Liver (tissue), 9 donors: Measurements from ENCODE around the gene E2F8. TPM values are rescaled to one million over a fixed set of nuclear protein-coding genes. Genes with fewer than 3 reads are reported as not detected.

Source experiments
- DNase-seq: peaks from one replicate; pipeline ENCODE4 v3.0.0-alpha.2; 2017; ENCODE audit warnings: low spot score
- H3K27ac ChIP-seq, 2 donors: one replicate each; pipeline ENCODE4 v1.7.0; 2013; ENCODE audit warnings: inconsistent platforms in 2 of 2, low read length in 2 of 2, control low read depth in 1 of 2, low read depth in 1 of 2, mild to moderate bottlenecking in 1 of 2
- H3K27me3 ChIP-seq, 4 donors: one replicate each; pipeline versions ENCODE4 v1.6.1 to v1.7.0; 2013; ENCODE audit warnings: low read length in 3 of 4, inconsistent platforms in 1 of 4, mild to moderate bottlenecking in 1 of 4, moderate library complexity in 1 of 4; ENCODE audit not compliant: control insufficient read depth in 4 of 4, insufficient read depth in 4 of 4
- H3K36me3 ChIP-seq, 4 donors: one replicate each; pipeline versions ENCODE4 v1.6.1 to v1.7.0; 2013; ENCODE audit warnings: low read length in 3 of 4, mild to moderate bottlenecking in 3 of 4, low read depth in 1 of 4, moderate library complexity in 1 of 4; ENCODE audit not compliant: control insufficient read depth in 4 of 4, insufficient read depth in 3 of 4
- H3K4me1 ChIP-seq, 4 donors: one replicate each; pipeline versions ENCODE4 v1.6.1 to v1.7.0; 2013; ENCODE audit warnings: low read length in 3 of 4, mild to moderate bottlenecking in 3 of 4, moderate library complexity in 1 of 4; ENCODE audit not compliant: control insufficient read depth in 4 of 4, insufficient read depth in 4 of 4
- H3K4me3 ChIP-seq, 3 donors: one replicate each; pipeline versions ENCODE4 v1.6.1 to v1.7.0; 2013; ENCODE audit warnings: low read length in 3 of 3, control low read depth in 1 of 3, low read depth in 1 of 3, mild to moderate bottlenecking in 1 of 3
- H3K9ac ChIP-seq, 2 donors: one replicate each; pipeline ENCODE4 v1.7.0; 2013; ENCODE audit warnings: low read length in 2 of 2, mild to moderate bottlenecking in 2 of 2, moderate library complexity in 2 of 2, control low read depth in 1 of 2, low read depth in 1 of 2
- H3K9me3 ChIP-seq, 4 donors: one replicate each; pipeline versions ENCODE4 v1.6.1 to v1.7.0; 2013; ENCODE audit warnings: low read length in 3 of 4; ENCODE audit not compliant: control insufficient read depth in 4 of 4
- EGR1 ChIP-seq, 2 donors: IDR thresholded peaks; 2 replicates each; pipeline ENCODE4 v1.6.1; 2016 to 2018; ENCODE audit warnings: antibody characterized with exemption in 2 of 2, low read depth in 2 of 2
- FOXA1 ChIP-seq: IDR thresholded peaks from 2 replicates; pipeline ENCODE4 v1.6.1; 2016; ENCODE audit warnings: antibody characterized with exemption
- FOXA2 ChIP-seq: IDR thresholded peaks from 2 replicates; pipeline ENCODE4 v1.6.1; 2016; ENCODE audit warnings: antibody characterized with exemption
- GABPA ChIP-seq, 2 donors: IDR thresholded peaks in 1 of 2; conservative IDR thresholded peaks in 1 of 2; 2 replicates each; pipeline ENCODE4 v1.6.1; 2016; ENCODE audit warnings: antibody characterized with exemption in 2 of 2, mild to moderate bottlenecking in 1 of 2, moderate library complexity in 1 of 2
- HNF4A ChIP-seq, 2 donors: conservative IDR thresholded peaks; 2 replicates each; pipeline ENCODE4 v1.6.1; 2016; ENCODE audit warnings: antibody characterized with exemption in 2 of 2, mild to moderate bottlenecking in 2 of 2
- HNF4G ChIP-seq: IDR thresholded peaks from 2 replicates; pipeline ENCODE4 v1.6.1; 2016; ENCODE audit warnings: antibody characterized with exemption
- JUND ChIP-seq, 2 donors: IDR thresholded peaks; 2 replicates each; pipeline ENCODE4 v1.6.1; 2016; ENCODE audit warnings: antibody characterized with exemption in 2 of 2
- NR2F2 ChIP-seq: IDR thresholded peaks from 2 replicates; pipeline ENCODE4 v1.6.1; 2016; ENCODE audit warnings: antibody characterized with exemption
- RAD21 ChIP-seq, 2 donors: IDR thresholded peaks; 2 replicates each; pipeline ENCODE4 v1.6.1; 2016; ENCODE audit warnings: antibody characterized with exemption in 2 of 2, mild to moderate bottlenecking in 2 of 2
- RXRA ChIP-seq, 2 donors: IDR thresholded peaks; 2 replicates each; pipeline ENCODE4 v1.6.1; 2017 to 2018; ENCODE audit warnings: antibody characterized with exemption in 2 of 2, mild to moderate bottlenecking in 1 of 2
- SP1 ChIP-seq: IDR thresholded peaks from 2 replicates; pipeline ENCODE4 v1.6.1; 2018; ENCODE audit warnings: antibody characterized with exemption, mild to moderate bottlenecking
- TAF1 ChIP-seq: conservative IDR thresholded peaks from 2 replicates; pipeline ENCODE4 v1.6.1; 2016; ENCODE audit warnings: antibody characterized with exemption, mild to moderate bottlenecking
- YY1 ChIP-seq: IDR thresholded peaks from 2 replicates; pipeline ENCODE4 v1.6.1; 2016; ENCODE audit warnings: antibody characterized with exemption, mild to moderate bottlenecking
- WGBS: extraction: QIAGEN DNeasy Blood & Tissue Kit; methylation state at CpG from one replicate; pipeline ENCODE4 v1.1.7; 2013; 5-methylcytosine and 5-hydroxymethylcytosine counted together
- polyA plus RNA-seq, 2 donors: library from polyadenylated mRNA; stranded (reverse) in 1 of 2; unstranded in 1 of 2; fragments of 200-250 nt in 1 of 2; fragments of >200 nt in 1 of 2; fragmentation: Nextera tagmentation in 1 of 2; extraction: Ambion mirVana in 1 of 2; gene quantifications; one replicate each; pipeline versions ENCODE4 v1.2.1 to v1.2.3, GENCODE V29; 2013 to 2015
- total RNA-seq, 2 donors: library from RNA; depleted of rRNA; stranded (reverse); fragments of >200 nt; gene quantifications; one replicate each; pipeline ENCODE4 v1.2.3, GENCODE V29; 2014
- TF ChIP-seq, protein P1 (sequence below): IDR thresholded peaks from 2 replicates; pipeline ENCODE4 v1.6.1; 2016; ENCODE audit warnings: antibody characterized with exemption
- TF ChIP-seq, protein P2 (sequence below): IDR thresholded peaks from 2 replicates; pipeline ENCODE4 v1.6.1; 2016; ENCODE audit warnings: antibody characterized with exemption, mild to moderate bottlenecking
- TF ChIP-seq, protein P3 (sequence below): IDR thresholded peaks from 2 replicates; pipeline ENCODE4 v1.6.1; 2016; ENCODE audit warnings: antibody characterized with exemption
- TF ChIP-seq, protein P4 (sequence below): IDR thresholded peaks from 2 replicates; pipeline ENCODE4 v1.6.1; 2016; ENCODE audit warnings: antibody characterized with exemption
- TF ChIP-seq, protein P5 (sequence below): fragments of 150-350 bp; IDR thresholded peaks from 2 replicates; pipeline ENCODE4 v1.5.1; 2017; ENCODE audit warnings: improper control_type of control experiment, low read depth, low read length; ENCODE audit not compliant: missing input control
- donor health status: healthy.
- donor health status: healthy.
- donor health status: healthy.
- donor health status: healthy.
- donor health status: healthy.

Gene E2F8
- total and polyA plus RNA-seq, 4 donors = 0.14 to 9.6 (median 0.66) TPM; not detected in 1

DNA sequence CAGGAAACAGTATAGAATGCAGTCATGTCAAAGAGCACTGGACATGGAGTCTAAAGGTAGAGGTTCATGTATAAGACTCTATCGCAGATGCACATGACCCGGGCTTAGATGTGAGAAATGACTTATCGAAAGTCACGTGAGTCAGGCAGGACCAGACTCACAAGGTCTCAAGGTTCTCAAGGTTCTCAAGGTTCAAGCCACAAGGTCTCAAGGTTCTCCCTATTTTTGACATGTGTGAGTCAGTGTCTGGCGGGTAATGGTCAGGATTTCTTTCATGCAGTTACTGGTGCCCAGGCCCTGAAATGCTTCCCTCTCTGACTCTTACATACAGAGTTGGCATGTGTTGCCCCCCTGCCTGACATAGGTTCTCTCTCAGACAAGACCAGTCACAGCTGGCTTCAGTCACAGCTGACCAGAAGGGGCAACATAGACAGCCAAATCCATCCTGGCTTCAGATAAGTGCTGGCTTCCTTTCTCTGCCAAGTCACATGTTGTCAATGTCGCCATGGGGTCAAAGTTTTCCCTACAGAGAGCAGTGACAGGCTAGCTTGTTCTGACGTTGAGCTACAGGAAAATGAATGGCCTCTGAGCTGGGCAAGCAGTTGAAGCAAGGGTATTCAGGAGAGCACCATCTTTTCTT lies 49.1 kb downstream of the E2F8 start:
- no peak for DNase-seq
- Histone ChIP-seq H3K4me1 (peaks cover 0 to 8% (median 2%) of the 10 kb centered on the region in 4 donors), H3K36me3 (no peaks in the 10 kb centered on the region), H3K9me3 (no peaks in the 10 kb centered on the region), H3K4me3 (no peak overlapping the region), H3K27me3 (no peaks in the 10 kb centered on the region), H3K27ac (peak overlapping the region; percentile 39 to 60), H3K9ac (no peak overlapping the region)
- TF ChIP-seq SP1 (peak; percentile 71), HNF4A (conservative IDR thresholded peaks at IDR 0.05) (peak; percentile 79 to 91), EGR1 (IDR thresholded peaks at IDR 0.05; ENCODE audit: low read depth in 2 of 2) (no peak), FOXA1 (peak; percentile 8), YY1 (peak; percentile 91), FOXA2 (no peak), RAD21 (IDR thresholded peaks at IDR 0.05) (peak; percentile 61 to 63), GABPA (IDR thresholded peaks at IDR 0.05 in 1 of 2, conservative IDR thresholded peaks at IDR 0.05 in 1 of 2) (no peak), HNF4G (peak; percentile 40), JUND (IDR thresholded peaks at IDR 0.05) (peak in 1 of 2 donors; percentile 45), TAF1 (no peak), RXRA (IDR thresholded peaks at IDR 0.05) (peak; percentile 54 to 73), NR2F2 (peak; percentile 87)
- TF ChIP-seq, protein P1, sequence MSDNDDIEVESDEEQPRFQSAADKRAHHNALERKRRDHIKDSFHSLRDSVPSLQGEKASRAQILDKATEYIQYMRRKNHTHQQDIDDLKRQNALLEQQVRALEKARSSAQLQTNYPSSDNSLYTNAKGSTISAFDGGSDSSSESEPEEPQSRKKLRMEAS = peak; percentile 53
- TF ChIP-seq, protein P2, sequence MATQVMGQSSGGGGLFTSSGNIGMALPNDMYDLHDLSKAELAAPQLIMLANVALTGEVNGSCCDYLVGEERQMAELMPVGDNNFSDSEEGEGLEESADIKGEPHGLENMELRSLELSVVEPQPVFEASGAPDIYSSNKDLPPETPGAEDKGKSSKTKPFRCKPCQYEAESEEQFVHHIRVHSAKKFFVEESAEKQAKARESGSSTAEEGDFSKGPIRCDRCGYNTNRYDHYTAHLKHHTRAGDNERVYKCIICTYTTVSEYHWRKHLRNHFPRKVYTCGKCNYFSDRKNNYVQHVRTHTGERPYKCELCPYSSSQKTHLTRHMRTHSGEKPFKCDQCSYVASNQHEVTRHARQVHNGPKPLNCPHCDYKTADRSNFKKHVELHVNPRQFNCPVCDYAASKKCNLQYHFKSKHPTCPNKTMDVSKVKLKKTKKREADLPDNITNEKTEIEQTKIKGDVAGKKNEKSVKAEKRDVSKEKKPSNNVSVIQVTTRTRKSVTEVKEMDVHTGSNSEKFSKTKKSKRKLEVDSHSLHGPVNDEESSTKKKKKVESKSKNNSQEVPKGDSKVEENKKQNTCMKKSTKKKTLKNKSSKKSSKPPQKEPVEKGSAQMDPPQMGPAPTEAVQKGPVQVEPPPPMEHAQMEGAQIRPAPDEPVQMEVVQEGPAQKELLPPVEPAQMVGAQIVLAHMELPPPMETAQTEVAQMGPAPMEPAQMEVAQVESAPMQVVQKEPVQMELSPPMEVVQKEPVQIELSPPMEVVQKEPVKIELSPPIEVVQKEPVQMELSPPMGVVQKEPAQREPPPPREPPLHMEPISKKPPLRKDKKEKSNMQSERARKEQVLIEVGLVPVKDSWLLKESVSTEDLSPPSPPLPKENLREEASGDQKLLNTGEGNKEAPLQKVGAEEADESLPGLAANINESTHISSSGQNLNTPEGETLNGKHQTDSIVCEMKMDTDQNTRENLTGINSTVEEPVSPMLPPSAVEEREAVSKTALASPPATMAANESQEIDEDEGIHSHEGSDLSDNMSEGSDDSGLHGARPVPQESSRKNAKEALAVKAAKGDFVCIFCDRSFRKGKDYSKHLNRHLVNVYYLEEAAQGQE = no peak
- TF ChIP-seq, protein P3, sequence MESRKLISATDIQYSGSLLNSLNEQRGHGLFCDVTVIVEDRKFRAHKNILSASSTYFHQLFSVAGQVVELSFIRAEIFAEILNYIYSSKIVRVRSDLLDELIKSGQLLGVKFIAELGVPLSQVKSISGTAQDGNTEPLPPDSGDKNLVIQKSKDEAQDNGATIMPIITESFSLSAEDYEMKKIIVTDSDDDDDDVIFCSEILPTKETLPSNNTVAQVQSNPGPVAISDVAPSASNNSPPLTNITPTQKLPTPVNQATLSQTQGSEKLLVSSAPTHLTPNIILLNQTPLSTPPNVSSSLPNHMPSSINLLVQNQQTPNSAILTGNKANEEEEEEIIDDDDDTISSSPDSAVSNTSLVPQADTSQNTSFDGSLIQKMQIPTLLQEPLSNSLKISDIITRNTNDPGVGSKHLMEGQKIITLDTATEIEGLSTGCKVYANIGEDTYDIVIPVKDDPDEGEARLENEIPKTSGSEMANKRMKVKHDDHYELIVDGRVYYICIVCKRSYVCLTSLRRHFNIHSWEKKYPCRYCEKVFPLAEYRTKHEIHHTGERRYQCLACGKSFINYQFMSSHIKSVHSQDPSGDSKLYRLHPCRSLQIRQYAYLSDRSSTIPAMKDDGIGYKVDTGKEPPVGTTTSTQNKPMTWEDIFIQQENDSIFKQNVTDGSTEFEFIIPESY = no peak
- TF ChIP-seq, protein P4, sequence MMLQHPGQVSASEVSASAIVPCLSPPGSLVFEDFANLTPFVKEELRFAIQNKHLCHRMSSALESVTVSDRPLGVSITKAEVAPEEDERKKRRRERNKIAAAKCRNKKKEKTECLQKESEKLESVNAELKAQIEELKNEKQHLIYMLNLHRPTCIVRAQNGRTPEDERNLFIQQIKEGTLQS = no peak
- TF ChIP-seq, protein P5, sequence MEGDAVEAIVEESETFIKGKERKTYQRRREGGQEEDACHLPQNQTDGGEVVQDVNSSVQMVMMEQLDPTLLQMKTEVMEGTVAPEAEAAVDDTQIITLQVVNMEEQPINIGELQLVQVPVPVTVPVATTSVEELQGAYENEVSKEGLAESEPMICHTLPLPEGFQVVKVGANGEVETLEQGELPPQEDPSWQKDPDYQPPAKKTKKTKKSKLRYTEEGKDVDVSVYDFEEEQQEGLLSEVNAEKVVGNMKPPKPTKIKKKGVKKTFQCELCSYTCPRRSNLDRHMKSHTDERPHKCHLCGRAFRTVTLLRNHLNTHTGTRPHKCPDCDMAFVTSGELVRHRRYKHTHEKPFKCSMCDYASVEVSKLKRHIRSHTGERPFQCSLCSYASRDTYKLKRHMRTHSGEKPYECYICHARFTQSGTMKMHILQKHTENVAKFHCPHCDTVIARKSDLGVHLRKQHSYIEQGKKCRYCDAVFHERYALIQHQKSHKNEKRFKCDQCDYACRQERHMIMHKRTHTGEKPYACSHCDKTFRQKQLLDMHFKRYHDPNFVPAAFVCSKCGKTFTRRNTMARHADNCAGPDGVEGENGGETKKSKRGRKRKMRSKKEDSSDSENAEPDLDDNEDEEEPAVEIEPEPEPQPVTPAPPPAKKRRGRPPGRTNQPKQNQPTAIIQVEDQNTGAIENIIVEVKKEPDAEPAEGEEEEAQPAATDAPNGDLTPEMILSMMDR = no peak
- 69% methylated on average over 7 of the region's 7 CpGs for WGBS
